GM12878 (cell line): ENCODE results near the gene GPR108. TPM values are rescaled to one million over a fixed set of nuclear protein-coding genes. Genes with fewer than 3 reads are reported as not detected.

Source experiments
- ATAC-seq: fragments of 200-7000 bp; cut with Tn5 transposase; 3 replicates; pipeline ENCODE4 v1.9.1; 2020; ENCODE audit warnings: mild to moderate bottlenecking, moderate library complexity
- BruUV-seq: library from RNA; stranded (reverse); fragments of 400-500 nt; replicated peaks from 2 replicates; lab custom pipeline; 2021; lab: Mats Ljungman, UMichigan
- CTCF ChIA-PET: fragments of 300-600 bp; sonication (Branson Sonifier 250); formaldehyde crosslinking; extraction: SDS; loops from one replicate; lab custom pipeline; 2021; ENCODE audit warnings: inconsistent platforms; lab: Yijun Ruan, JAX
- POLR2A ChIA-PET: fragments of 350-600 bp; formaldehyde crosslinking; extraction: SDS; loops from one replicate; lab custom pipeline; 2021; ENCODE audit warnings: inconsistent platforms; lab: Charles Lee
- RAD21 ChIA-PET: fragments of 300-600 bp; sonication (Branson Sonifier 250); formaldehyde crosslinking; loops from one replicate; lab custom pipeline; 2023; ENCODE audit warnings: antibody characterized with exemption; ENCODE audit not compliant: unreplicated experiment; lab: Charles Lee
- SMC1A ChIA-PET: fragments of 300-600 bp; sonication (Branson Sonifier 250); formaldehyde crosslinking; loops from one replicate; lab custom pipeline; 2023; ENCODE audit not compliant: unreplicated experiment, uncharacterized antibody; lab: Charles Lee
- DNase-seq: peaks from one replicate; pipeline ENCODE4 v3.0.0-alpha.2; 2011; ENCODE audit warnings: low read depth, low spot score
- FAIRE-seq: peaks from 3 replicates; lab custom pipeline; 2011; peaks lifted over from hg19 to GRCh38; lab: Jason Lieb, UNC
- H2AFZ ChIP-seq: 2 replicates; pipeline ENCODE4 v1.6.0; 2011; ENCODE audit warnings: low read depth, low read length, control low read depth; ENCODE audit not compliant: control insufficient read depth
- H3K27ac ChIP-seq: 2 replicates; pipeline ENCODE4 v1.5.1; 2011; ENCODE audit warnings: control low read depth; ENCODE audit not compliant: control insufficient read depth, insufficient read depth
- H3K27me3 ChIP-seq, 2 experiments: replicated peaks in 1 of 2; 2 replicates each; pipeline versions ENCODE4 v1.6.0 to v1.6.1; 2011; ENCODE audit warnings: low read length in 1 of 2; ENCODE audit not compliant: control insufficient read depth in 2 of 2, insufficient read depth in 2 of 2
- H3K36me3 ChIP-seq, 2 experiments: 2 replicates each; pipeline ENCODE4 v1.5.1; 2011; ENCODE audit warnings: low read length in 1 of 2; ENCODE audit not compliant: control insufficient read depth in 2 of 2, insufficient read depth in 2 of 2
- H3K4me1 ChIP-seq: 2 replicates; pipeline ENCODE4 v1.6.1; 2011; ENCODE audit warnings: mild to moderate bottlenecking, low read length, moderate library complexity, mixed read lengths; ENCODE audit not compliant: control insufficient read depth, insufficient read depth
- H3K4me2 ChIP-seq: 2 replicates; pipeline ENCODE4 v1.6.0; 2011; ENCODE audit warnings: control low read depth; ENCODE audit not compliant: control insufficient read depth, insufficient read depth
- H3K4me3 ChIP-seq: fragments of 200-600 bp; sonication (generic); 2 replicates; pipeline ENCODE4 v1.5.1; 2016
- H3K79me2 ChIP-seq: 2 replicates; pipeline ENCODE4 v1.6.0; 2011; ENCODE audit warnings: low read length; ENCODE audit not compliant: control insufficient read depth, insufficient read depth
- H3K9ac ChIP-seq: 2 replicates; pipeline ENCODE4 v1.8.0; 2011; ENCODE audit warnings: low read length, control low read depth, mixed read lengths; ENCODE audit not compliant: control insufficient read depth, insufficient read depth
- H3K9me3 ChIP-seq: replicated peaks from 3 replicates; pipeline ENCODE4 v1.5.1; 2011; ENCODE audit warnings: mild to moderate bottlenecking, low read length; ENCODE audit not compliant: control insufficient read depth, insufficient read depth
- H4K20me1 ChIP-seq: 2 replicates; pipeline ENCODE4 v1.6.0; 2011; ENCODE audit not compliant: control insufficient read depth, insufficient read depth
- FOXM1 ChIP-seq: IDR thresholded peaks from 2 replicates; pipeline ENCODE4 v1.6.1; 2012; ENCODE audit warnings: low read depth, mild to moderate bottlenecking, inconsistent platforms, low read length, moderate library complexity
- RAD51 ChIP-seq: fragments of 450-650 bp; IDR thresholded peaks from 2 replicates; pipeline ENCODE4 v1.6.1; 2016; ENCODE audit warnings: moderate library complexity, mild to moderate bottlenecking, inconsistent platforms
- SIN3A ChIP-seq: IDR thresholded peaks from 2 replicates; pipeline ENCODE4 v1.6.1; 2012; ENCODE audit warnings: low read depth, low read length, improper control_type of control experiment
- WGBS: methylation state at CpG from one replicate; pipeline ENCODE4 v1.1.6; 2016; ENCODE audit warnings: low lambda C conversion rate; ENCODE audit not compliant: insufficient replicate concordance, insufficient coverage; ENCODE audit errors: missing lambda C conversion rate; 5-methylcytosine and 5-hydroxymethylcytosine counted together
- in situ Hi-C: fragments of 300-500 bp; cut with MboI; formaldehyde crosslinking; loops from 9 replicates; pipeline ENCODE4 v1.14.3; 2018; ENCODE audit warnings: mixed read lengths
- intact Hi-C: fragments of 100-400 bp; cut with micrococcal nuclease; formaldehyde crosslinking; loops from one replicate; pipeline ENCODE4 v1.14.2; 2022; ENCODE audit not compliant: unreplicated experiment
- polyA plus RNA-seq, 11 experiments: library from polyadenylated mRNA; depleted of rRNA in 4 of 11; unstranded in 6 of 11; stranded (reverse) in 5 of 11; fragments of >200 nt; fragmentation: Nextera tagmentation in 4 of 11; fragmentation: Illumina TruSeq in 1 of 11; extraction: Ambion mirVana in 4 of 11; extraction: Trizol in 1 of 11; gene quantifications; 1 replicate in 1 of 11; 2 replicates in 10 of 11; pipeline versions ENCODE4 v1.2.1 to v1.2.3, GENCODE V29; 2011 to 2016; ENCODE audit warnings: inconsistent platforms in 2 of 11, missing spikeins in 2 of 11, low read depth in 1 of 11
- total RNA-seq, 4 experiments: library from RNA; depleted of rRNA in 3 of 4; stranded (reverse); fragments of >200 nt in 3 of 4; fragmentation: Illumina TruSeq in 1 of 4; extraction: Trizol in 1 of 4; gene quantifications; 2 replicates each; pipeline versions ENCODE4 v1.2.1 to v1.2.3, GENCODE V29; 2013 to 2021
- TF ChIP-seq, protein P1 (sequence below): fragments of 450-650 bp; IDR thresholded peaks from 2 replicates; pipeline ENCODE4 v1.6.1; 2018; ENCODE audit warnings: borderline replicate concordance, mild to moderate bottlenecking; ENCODE audit not compliant: partially characterized antibody

The GPR108 gene
- total and polyA plus RNA-seq, 10 of the 15 experiments (the other 5 are each of a cell fraction or from before 2014, with no cell fraction given): 4.4 to 87.2 (median 57.1) TPM

DNA sequence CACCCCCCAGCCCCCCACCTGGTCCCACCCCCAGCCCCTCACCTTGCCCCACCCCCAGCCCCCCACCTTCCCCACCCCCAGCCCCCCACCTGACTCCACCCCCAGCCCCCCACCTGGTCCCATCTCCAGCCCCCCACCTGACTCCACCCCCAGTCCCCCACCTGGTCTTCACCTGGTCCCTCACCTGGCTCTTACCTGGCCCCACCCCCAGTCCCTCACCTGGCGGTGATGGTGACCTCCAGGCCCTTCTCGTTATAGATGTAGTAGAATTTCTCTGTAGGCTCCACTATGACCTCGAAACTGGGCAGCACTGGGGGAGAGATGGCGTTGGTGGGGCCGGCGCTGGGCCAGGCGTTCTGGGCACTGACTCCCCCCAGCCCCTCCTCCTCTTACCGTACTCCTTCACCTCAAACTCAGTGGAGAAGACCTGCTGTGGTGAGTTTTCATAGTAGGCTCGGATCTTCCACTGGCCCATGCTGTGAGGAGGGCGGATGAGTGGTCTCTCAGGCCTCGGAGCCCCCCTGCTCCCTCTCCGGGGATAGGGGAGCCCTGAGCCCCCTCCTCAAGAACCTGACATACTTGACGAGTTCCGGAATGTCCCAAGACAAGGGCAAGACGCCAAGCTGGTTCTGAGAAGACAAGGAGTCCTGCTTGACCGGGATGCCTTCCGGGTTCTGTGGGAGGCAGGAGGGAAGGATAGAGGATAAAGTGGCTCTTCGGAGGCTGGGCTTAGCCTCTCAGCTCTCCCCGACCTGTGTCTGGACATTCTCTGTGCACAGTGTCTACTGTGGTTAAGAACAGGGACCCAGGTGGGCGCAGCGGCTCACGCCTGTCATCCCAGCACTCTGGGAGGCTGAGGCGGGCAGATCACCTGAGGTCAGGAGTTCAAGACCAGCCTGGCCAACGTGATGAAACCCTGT is 23.3 kb downstream of the GPR108 start:
- ATAC-seq (no peak), FAIRE-seq (no peak), DNase-seq (no peak)
- no peaks in the 10 kb centered on the region; a peak in 2 of 4 replicates for H3K27me3 ChIP-seq
- POLR2A ChIA-PET: no interaction called here
- no peak overlapping the region for H3K4me2 ChIP-seq
- in situ Hi-C loops (no loop called here), intact Hi-C loops (no loop called here)
- no TSS peak for BruUV-seq
- no peaks in the 10 kb centered on the region for H3K9me3 ChIP-seq
- H3K9ac ChIP-seq: no peak overlapping the region
- no peak overlapping the region for H2AFZ ChIP-seq
- TF ChIP-seq FOXM1: no peak
- TF ChIP-seq, protein P1, sequence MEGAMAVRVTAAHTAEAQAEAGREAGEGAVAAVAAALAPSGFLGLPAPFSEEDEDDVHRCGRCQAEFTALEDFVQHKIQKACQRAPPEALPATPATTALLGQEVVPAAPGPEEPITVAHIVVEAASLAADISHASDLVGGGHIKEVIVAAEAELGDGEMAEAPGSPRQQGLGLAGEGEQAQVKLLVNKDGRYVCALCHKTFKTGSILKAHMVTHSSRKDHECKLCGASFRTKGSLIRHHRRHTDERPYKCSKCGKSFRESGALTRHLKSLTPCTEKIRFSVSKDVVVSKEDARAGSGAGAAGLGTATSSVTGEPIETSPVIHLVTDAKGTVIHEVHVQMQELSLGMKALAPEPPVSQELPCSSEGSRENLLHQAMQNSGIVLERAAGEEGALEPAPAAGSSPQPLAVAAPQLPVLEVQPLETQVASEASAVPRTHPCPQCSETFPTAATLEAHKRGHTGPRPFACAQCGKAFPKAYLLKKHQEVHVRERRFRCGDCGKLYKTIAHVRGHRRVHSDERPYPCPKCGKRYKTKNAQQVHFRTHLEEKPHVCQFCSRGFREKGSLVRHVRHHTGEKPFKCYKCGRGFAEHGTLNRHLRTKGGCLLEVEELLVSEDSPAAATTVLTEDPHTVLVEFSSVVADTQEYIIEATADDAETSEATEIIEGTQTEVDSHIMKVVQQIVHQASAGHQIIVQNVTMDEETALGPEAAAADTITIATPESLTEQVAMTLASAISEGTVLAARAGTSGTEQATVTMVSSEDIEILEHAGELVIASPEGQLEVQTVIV: no peak
- no peak for TF ChIP-seq SIN3A
- TF ChIP-seq RAD51: no peak
- 40% methylated on average over 24 of the region's 24 CpGs for WGBS
- SMC1A ChIA-PET: interaction anchor here (2.1 kb wide), 1 partner anchor 38 kb away, joined by 7 read pairs; no protein-coding TSS in a partner anchor
- CTCF ChIA-PET: no interaction called here
- RAD21 ChIA-PET: no interaction called here
- H3K4me1 ChIP-seq: no peaks in the 10 kb centered on the region
- no peaks in the 10 kb centered on the region for H3K79me2 ChIP-seq
- no peaks in the 10 kb centered on the region for H4K20me1 ChIP-seq
- no peak overlapping the region for H3K27ac ChIP-seq
- H3K36me3 ChIP-seq: no peaks in the 10 kb centered on the region
- H3K4me3 ChIP-seq: no peak overlapping the region
